HepG2 (cell line): ENCODE results near the gene CYLD. TPM values are rescaled to one million over a fixed set of nuclear protein-coding genes. Genes with fewer than 3 reads are reported as not detected.

Source experiments
- EP300 ChIP-seq, 3 experiments: sonication (generic) in 1 of 3; formaldehyde crosslinking in 1 of 3; IDR thresholded peaks; 2 replicates each; pipeline versions ENCODE4 v1.5.1 to v1.6.1; 2011 to 2020; ENCODE audit warnings: low read depth in 2 of 3, low read length in 2 of 3, borderline replicate concordance in 1 of 3, improper control_type of control experiment in 1 of 3, mild to moderate bottlenecking in 1 of 3, missing genetic modification reagents in 1 of 3, moderate library complexity in 1 of 3
- GLI4 ChIP-seq: sonication (generic); formaldehyde crosslinking; IDR thresholded peaks from 2 replicates; pipeline ENCODE4 v1.5.1; 2020; ENCODE audit warnings: missing genetic modification reagents, mild to moderate bottlenecking, moderate library complexity, borderline replicate concordance
- GMEB1 ChIP-seq: sonication (generic); formaldehyde crosslinking; IDR thresholded peaks from 2 replicates; pipeline ENCODE4 v1.5.1; 2020; ENCODE audit warnings: missing genetic modification reagents, mild to moderate bottlenecking, borderline replicate concordance
- SMARCC2 ChIP-seq: fragments of 450-650 bp; IDR thresholded peaks from 2 replicates; pipeline ENCODE4 v1.6.1; 2017; ENCODE audit warnings: antibody characterized with exemption, mild to moderate bottlenecking
- ZNF143 ChIP-seq: sonication (generic); formaldehyde crosslinking; IDR thresholded peaks from 2 replicates; pipeline ENCODE4 v1.4.0; 2020; ENCODE audit warnings: missing genetic modification reagents
- ZXDC ChIP-seq: sonication (generic); formaldehyde crosslinking; IDR thresholded peaks from 2 replicates; pipeline ENCODE4 v1.5.0; 2020; ENCODE audit warnings: mild to moderate bottlenecking, missing genetic modification reagents
- polyA plus RNA-seq, 8 experiments: library from polyadenylated mRNA; depleted of rRNA in 3 of 8; stranded (reverse) in 7 of 8; unstranded in 1 of 8; fragments of >200 nt; fragmentation: Illumina TruSeq in 4 of 8; extraction: Trizol in 4 of 8; gene quantifications; 2 replicates each; pipeline versions ENCODE4 v1.2.1 to v1.2.3, GENCODE V29; 2011 to 2016; ENCODE audit warnings: low read depth in 4 of 8, missing spikeins in 1 of 8, mixed read lengths in 1 of 8; ENCODE audit not compliant: insufficient read depth in 1 of 8
- total RNA-seq, 5 experiments: library from RNA; depleted of rRNA; stranded (reverse); fragments of >200 nt; fragmentation: Illumina TruSeq; extraction: Trizol; gene quantifications; 2 replicates each; pipeline ENCODE4 v1.2.3, GENCODE V29; 2016; ENCODE audit warnings: low read depth in 1 of 5
- TF ChIP-seq, protein P1 (sequence below): IDR thresholded peaks from 2 replicates; pipeline ENCODE4 v1.6.1; 2016; ENCODE audit warnings: low read depth, missing genetic modification reagents, missing compliant biosample characterization
- TF ChIP-seq, protein P2 (sequence below): sonication (generic); formaldehyde crosslinking; IDR thresholded peaks from 2 replicates; pipeline ENCODE4 v1.4.0; 2020; ENCODE audit warnings: low read depth, missing genetic modification reagents

Gene CYLD
- total and polyA plus RNA-seq, 2 of the 13 experiments (the other 11 are each of a cell fraction or from before 2014, with no cell fraction given) = 6.1 to 11.4 TPM

GRCh38 chr16:50719401-50720337 lies 22.2 kb upstream of the CYLD start (continued):
- TF ChIP-seq EP300 (IDR thresholded peaks at IDR 0.05; ENCODE audit: low read depth in 2 of 2, low read length in 2 of 2) (no peak), EP300 (CRISPR knock-in tag; IDR thresholded peaks at IDR 0.05; ENCODE audit: borderline replicate concordance) (no peak), GLI4 (CRISPR knock-in tag) (peak; percentile 45; the same call in 1 of the 2 replicates), SMARCC2 (no peak), ZNF143 (CRISPR knock-in tag) (no peak), ZXDC (CRISPR knock-in tag) (0 out of 2 replicates have a peak, but pooled peaks have one; percentile 36), GMEB1 (CRISPR knock-in tag) (peak; percentile 19; the same call in 1 of the 2 replicates)
- TF ChIP-seq, protein P1, sequence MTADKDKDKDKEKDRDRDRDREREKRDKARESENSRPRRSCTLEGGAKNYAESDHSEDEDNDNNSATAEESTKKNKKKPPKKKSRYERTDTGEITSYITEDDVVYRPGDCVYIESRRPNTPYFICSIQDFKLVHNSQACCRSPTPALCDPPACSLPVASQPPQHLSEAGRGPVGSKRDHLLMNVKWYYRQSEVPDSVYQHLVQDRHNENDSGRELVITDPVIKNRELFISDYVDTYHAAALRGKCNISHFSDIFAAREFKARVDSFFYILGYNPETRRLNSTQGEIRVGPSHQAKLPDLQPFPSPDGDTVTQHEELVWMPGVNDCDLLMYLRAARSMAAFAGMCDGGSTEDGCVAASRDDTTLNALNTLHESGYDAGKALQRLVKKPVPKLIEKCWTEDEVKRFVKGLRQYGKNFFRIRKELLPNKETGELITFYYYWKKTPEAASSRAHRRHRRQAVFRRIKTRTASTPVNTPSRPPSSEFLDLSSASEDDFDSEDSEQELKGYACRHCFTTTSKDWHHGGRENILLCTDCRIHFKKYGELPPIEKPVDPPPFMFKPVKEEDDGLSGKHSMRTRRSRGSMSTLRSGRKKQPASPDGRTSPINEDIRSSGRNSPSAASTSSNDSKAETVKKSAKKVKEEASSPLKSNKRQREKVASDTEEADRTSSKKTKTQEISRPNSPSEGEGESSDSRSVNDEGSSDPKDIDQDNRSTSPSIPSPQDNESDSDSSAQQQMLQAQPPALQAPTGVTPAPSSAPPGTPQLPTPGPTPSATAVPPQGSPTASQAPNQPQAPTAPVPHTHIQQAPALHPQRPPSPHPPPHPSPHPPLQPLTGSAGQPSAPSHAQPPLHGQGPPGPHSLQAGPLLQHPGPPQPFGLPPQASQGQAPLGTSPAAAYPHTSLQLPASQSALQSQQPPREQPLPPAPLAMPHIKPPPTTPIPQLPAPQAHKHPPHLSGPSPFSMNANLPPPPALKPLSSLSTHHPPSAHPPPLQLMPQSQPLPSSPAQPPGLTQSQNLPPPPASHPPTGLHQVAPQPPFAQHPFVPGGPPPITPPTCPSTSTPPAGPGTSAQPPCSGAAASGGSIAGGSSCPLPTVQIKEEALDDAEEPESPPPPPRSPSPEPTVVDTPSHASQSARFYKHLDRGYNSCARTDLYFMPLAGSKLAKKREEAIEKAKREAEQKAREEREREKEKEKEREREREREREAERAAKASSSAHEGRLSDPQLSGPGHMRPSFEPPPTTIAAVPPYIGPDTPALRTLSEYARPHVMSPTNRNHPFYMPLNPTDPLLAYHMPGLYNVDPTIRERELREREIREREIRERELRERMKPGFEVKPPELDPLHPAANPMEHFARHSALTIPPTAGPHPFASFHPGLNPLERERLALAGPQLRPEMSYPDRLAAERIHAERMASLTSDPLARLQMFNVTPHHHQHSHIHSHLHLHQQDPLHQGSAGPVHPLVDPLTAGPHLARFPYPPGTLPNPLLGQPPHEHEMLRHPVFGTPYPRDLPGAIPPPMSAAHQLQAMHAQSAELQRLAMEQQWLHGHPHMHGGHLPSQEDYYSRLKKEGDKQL (CRISPR knock-in tag) = no peak
- TF ChIP-seq, protein P2, sequence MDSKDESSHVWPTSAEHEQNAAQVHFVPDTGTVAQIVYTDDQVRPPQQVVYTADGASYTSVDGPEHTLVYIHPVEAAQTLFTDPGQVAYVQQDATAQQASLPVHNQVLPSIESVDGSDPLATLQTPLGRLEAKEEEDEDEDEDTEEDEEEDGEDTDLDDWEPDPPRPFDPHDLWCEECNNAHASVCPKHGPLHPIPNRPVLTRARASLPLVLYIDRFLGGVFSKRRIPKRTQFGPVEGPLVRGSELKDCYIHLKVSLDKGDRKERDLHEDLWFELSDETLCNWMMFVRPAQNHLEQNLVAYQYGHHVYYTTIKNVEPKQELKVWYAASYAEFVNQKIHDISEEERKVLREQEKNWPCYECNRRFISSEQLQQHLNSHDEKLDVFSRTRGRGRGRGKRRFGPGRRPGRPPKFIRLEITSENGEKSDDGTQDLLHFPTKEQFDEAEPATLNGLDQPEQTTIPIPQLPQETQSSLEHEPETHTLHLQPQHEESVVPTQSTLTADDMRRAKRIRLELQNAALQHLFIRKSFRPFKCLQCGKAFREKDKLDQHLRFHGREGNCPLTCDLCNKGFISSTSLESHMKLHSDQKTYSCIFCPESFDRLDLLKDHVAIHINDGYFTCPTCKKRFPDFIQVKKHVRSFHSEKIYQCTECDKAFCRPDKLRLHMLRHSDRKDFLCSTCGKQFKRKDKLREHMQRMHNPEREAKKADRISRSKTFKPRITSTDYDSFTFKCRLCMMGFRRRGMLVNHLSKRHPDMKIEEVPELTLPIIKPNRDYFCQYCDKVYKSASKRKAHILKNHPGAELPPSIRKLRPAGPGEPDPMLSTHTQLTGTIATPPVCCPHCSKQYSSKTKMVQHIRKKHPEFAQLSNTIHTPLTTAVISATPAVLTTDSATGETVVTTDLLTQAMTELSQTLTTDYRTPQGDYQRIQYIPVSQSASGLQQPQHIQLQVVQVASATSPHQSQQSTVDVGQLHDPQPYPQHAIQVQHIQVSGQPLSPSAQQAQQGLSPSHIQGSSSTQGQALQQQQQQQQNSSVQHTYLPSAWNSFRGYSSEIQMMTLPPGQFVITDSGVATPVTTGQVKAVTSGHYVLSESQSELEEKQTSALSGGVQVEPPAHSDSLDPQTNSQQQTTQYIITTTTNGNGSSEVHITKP = 0 out of 2 replicates have a peak, but pooled peaks have one; percentile 19
